Measurements from ENCODE around the gene F2R.

F2R gene

DNA sequence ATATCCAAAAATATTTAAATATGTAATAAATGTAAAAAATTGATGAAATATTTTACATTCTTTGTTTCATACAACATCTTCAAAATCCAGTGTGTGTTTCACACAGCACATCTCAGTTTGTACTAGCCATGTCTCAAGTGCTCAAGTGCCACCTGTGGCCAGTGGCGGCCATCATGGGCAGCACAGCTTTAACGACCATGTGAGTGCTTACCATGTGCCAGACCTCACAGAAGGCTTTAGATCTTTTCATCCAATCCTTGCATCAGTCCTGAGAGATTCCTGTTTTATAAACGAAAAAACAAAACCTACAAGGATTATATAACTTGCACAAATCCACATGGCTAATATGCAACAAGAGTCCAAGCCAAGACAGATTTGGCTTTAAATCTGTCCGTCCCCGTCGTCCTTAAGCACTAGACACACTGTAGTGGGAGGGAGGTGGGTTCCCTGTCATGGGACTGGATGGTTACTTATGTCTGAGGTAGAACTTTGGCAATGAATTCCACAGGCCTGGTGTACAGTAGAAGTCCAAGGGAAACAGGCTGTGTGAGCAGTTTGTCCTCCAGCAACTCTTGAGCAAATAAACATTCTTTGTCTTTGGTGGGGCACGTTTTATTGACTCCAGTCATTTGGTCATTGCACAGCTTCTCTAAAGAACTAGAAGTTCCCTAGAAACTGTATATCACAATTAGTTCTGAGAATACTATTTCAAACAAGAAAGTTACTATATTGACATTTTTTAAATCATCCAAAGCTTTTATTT is 25.0 kb upstream of the F2R start:
- no peak for DNase-seq

DNA sequence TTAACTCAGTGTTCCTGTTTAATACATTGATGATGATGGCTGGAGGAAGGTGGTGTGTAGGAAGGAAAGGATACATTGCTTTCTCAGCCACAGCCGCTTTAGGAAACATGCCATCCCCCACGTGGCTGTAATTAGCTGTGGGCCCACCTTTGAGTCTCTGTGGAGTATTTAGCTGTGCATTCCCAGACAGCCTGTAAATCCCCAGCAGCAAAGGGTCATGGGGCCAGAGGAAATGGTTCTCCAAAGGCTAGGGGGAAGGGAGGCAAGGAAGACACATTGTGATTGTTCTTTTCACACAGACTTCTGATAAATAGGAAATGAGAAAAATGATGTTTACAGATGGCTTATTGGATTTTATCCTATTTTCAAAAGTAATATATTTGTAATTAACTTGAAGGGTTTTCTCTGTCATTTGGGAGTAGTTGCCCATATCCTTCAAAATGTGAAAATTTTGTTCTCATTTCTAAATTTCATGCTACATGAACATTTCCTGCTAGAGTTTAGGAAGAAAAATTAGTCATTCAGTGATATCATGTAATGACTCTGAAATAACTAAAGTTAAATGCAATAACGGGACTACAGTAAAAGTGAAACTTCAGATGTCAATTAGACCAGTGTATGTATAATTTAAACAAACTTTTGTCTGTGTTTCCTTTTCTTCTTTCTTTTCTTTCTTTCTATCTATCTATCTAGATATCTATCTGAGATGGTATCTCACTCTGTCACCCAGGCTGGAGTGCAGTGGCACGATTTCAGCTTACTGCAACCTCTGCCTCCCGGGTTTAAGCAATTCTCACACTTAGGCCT is 24.3 kb upstream of the F2R start:
- no peak for DNase-seq

DNA sequence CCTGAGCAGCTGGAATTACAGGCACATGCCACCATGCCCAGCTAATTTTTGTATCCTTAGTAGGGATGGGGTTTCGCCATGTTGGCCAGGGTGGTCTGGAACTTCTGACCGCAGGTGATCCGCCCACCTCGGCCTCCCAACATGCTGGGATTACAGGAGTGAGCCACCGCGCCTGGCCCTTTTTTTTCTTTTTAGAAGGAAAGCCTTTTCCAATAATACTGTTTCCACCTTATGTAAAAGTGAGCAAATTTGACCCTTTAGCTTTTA is 23.7 kb upstream of the F2R start:
- no peak for DNase-seq

DNA sequence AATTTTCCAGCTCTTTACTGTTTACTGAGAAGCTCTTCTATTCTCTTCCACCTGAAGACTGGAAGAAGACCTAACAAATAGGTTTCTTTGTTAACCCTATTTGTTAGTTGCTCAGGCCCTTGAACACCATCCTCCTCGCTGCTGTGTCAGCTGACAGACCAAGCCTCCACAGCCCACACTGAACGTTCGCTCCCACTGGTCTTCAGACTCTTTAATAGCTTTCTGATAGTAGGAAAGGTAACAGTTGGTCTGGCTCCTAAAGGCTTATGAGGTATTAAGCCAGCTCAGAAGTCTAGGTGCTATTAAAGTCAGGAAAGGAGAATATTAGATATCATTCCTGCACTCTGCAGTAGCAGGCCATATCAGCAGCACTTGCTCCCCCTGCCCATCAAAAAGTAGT is 23.3 kb upstream of the F2R start:
- no peak for DNase-seq

DNA sequence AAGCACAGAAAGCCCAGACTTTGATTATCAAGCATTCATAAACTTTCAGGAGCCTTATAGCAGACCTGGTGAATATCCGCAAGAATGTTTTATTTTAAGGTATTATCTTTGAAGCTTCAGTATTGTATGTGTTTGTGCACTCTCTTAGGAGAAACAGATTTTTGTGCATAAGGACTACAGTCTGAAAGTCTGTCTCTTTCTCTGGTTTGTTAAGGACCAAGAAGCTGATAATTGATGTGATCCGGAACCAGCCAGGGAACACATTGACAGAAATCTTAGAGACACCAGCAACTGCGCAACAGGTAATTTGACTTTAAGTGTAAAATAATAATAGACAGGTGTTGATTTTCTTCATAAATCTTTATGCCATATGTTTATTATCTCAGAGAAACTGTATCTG is 22.8 kb upstream of the F2R start:
- no peak for DNase-seq

DNA sequence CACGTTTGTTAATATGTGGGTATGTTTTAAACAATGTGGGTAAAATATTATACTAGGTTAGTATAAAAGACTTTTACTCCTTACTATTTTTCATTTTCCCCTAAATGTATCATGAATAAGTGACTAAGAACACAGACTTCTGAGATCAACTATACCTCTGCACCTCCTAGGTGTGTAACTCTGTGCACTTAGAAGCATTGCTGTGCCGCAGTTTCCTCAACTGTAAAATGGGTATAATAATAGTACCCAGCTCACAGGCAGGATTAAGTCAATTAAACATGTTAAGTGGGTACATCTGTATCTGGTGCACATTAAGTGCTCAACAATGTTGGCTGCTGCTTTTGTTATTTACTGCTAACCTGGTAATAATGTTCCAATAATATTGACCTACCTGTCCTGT is 21.6 kb upstream of the F2R start:
- no peak for DNase-seq

DNA sequence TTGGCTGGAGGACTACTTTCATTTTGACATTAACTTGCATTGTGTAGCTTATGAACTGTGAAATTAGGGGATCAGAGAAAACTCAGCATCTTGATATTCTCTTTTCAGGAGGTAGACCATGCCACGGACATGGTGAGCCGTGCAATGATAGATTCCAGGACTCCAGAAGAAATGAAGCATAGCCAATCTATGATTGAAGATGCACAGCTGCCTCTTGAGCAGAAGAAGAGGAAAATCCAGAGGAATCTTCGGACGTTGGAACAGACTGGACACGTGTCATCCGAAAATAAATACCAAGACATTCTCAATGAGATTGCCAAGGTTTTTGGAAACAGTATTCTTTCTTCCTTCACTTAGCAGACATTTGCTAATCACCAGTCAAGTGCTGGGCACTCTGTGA is 20.6 kb upstream of the F2R start:
- no peak for DNase-seq

DNA sequence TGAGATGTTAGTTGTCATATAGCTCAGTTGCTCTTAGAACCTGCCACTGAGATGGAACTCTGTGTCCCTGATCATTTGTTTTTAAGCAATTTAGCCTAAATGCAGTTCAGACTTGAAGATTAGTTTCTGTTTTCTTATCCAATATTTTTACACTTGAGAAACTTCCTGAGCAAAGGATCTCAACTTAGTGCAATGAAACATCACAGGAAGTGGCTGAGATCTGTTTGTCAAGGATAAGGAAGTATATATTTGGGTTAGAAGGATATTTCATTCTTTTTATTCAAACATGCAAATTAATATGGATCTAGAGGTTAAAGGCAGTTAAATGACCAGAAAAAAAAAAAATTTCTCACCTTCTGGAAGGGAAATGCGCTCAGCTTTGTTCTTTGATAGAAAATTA is 19.7 kb upstream of the F2R start:
- no peak for DNase-seq

DNA sequence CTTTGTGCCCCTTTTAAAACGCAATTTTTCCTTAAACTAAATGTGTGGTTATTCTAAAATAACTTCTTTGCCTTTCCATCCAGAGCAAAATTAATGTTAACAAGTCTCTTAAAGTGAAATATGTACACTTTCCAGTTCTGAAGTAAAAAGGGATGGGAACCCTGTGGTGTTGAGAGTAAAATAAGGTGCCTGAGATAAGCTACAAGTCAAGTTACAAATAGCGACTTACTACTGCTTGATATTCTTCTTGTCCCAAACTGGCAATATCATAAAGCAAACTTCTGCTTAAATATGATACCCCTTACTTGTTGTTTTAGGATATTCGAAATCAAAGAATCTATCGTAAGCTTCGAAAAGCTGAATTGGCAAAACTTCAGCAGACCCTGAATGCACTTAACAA is 18.3 kb upstream of the F2R start:
- no peak for DNase-seq

DNA sequence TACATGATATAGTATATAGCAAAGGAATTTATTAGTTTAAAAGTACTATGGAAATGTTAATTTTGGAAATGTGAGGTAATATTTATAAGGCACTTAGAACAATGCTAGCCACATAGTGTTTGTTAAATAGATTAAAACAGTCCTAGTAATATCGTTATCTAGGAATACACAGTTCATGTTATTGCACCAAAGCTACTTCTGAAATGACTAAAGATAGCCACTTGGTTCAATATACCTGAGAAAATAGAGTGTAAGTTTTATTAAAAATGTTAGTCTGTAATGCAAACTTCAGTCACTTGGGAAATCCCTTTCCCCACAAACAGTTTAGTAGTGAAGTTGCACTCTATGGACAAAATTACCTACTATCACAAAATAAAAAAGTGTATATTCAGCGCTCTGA is 15.4 kb upstream of the F2R start:
- no peak for DNase-seq

DNA sequence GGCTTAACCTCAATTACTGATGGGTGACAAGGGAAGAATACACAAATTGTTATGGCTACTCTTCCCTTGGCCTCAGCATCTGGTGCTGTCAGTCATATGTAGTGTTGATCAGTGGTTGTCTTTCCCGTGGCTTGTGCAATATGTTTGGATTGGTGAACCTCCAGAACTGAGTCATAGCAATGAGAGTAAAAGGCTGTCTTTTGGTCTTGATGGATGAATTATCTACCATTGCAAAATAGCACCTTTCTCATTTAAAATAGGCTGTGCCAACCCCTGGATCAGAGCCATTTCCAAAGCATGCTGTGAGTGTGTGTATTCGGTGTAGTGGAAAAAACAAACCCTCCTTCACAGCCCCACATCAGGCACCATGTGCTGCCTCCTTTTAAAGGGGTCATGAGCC is 14.6 kb upstream of the F2R start:
- DNase-seq = no peak

DNA sequence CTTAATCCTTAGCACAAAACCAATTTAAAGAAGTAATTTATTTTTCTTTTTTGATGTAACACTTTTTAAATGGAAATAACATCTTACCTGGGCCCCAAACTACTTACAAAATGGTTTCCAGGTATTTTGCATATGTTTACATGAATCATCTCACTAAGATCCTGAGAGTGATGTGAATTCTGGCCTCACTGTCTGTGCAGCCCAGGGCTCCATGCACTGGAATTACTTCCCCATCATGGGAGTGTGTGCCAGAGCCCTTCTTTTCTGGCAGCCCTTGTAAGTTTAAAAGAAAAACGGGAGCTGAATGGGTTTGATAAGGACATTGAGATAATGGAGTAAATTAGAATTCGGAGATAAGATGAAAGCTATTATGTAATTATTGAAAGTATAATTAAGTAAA is 12.2 kb upstream of the F2R start:
- DNase-seq = no peak

DNA sequence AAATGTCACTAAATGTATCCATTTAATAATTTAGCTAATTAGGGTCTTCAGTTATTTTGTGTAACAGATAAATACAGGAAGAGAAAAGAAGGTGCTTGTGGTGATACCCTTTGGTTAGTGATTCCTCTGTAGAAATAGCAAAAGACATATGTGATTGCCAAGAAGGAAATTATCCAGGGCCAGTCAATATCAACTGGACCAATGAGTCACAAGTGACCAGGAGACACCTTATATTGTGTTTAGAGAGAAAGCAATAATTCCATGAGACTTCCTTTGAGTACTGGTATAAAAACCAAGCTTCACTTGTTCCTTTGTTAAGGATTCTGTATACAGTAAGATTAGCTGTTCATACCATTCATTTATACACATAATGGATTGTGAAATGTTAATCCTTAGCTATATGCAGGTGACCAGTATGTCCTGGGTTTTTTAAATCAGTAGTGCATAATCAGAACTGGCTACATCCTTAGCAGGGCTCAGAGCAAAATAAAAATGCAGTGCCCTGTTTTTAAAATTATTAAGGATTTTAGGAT is 11.7 kb upstream of the F2R start:
- DNase-seq = no peak

DNA sequence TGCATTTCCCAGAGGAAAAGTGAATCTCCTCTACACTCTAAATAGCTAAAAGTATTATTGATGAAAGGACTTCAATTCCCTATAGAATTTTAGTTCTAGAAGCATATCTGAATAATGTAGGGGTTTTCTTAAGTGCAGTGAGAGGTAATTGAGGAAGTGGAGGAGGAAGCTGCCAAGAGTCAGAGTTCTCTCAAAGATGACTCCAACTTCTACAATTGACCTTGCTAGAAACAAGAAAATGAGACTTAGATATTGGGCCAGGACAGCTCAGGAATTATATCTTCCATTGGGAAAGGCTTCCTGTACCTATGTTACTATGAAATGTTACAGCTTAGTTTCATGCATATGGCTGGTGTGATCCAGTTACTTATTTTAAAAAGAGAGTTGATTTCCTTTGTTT is 10.4 kb upstream of the F2R start:
- no peak for DNase-seq

DNA sequence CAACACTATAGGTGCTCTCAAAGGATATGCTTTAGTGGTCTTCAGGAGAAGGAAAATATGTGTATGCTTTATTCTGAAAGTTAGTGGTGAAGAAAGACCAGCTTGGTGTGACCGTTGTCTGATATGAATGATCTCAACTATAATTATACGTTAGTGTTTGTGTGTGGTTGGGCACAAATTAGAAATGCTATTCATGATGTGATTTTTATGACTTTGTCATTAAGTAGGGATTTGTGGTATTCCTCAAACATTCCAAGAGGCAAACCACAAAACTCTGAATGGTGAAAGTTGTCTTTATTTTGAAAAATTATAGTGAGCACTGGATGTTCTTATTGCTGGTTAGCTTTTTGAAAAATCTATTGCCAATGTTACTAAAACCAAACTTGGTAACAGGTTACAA is 6.2 kb upstream of the F2R start:
- DNase-seq = no peak

DNA sequence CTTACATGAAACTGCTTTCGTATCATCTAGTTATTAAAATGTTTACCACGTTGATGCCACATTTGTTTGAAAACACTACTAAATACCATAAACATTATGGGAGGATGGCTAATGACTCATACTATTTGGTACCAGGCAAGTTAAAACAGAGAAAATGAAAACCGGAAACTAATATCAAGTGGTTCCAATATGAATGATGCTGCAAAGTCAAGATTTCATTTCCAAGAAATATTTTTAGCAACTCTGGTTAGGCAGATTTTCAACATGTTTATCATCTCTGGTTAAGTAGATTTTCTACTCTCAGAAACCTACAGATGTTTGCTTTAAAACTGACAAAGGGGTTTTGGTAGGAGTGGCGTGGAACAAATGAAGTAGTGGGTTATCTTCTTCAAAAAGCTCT is 4.9 kb upstream of the F2R start:
- no peak for DNase-seq

DNA sequence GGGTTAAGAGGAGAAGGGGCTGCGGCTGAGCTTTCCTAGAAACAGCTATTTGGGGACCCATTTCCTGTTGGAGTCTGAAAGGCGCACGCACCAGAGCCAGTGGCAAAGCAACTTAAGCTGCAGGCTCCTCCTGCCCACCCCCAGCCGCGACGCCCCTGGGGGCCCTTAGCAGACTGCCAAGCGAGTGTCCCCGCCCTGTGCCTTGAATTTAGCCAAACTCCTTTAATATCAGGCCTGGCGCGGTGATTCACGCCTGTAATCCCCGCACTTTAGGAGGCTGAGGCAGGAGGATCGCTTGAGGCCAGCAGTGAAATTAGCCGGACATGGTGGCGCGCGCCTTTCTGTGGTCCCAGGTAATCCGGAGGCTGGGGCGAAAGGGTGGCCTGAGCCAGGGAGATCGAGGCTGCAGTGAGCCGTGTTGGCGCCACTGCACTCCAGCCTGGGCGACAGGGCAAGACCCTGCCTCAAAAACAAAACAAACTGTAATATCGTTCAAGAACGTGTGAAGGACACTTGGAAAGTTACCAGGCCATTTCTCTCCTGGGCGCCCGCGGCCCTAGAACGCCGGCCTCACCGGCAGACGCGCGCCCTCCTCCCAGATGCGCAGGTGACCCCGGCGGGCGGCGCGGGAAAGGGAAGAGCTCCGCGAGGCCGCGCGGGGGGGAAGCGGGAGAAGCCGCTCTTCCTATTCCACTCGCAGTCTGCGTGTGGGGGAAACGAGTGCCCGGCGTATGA is 1.0 kb upstream of the F2R start:
- no peak for DNase-seq

DNA sequence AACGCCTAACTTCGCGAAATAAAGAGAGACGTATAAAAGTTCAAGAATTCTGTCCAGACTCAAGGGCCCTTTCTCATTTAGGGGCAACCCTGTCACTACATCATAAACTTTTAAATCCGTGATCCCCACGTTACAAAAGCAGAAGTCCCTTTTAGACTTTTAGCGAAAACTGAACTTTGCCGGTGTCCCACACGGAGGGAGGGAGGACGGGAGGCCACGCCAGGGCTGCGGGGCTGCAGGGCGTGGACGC is 515 bp upstream of the F2R start:
- DNase-seq = no peak

DNA sequence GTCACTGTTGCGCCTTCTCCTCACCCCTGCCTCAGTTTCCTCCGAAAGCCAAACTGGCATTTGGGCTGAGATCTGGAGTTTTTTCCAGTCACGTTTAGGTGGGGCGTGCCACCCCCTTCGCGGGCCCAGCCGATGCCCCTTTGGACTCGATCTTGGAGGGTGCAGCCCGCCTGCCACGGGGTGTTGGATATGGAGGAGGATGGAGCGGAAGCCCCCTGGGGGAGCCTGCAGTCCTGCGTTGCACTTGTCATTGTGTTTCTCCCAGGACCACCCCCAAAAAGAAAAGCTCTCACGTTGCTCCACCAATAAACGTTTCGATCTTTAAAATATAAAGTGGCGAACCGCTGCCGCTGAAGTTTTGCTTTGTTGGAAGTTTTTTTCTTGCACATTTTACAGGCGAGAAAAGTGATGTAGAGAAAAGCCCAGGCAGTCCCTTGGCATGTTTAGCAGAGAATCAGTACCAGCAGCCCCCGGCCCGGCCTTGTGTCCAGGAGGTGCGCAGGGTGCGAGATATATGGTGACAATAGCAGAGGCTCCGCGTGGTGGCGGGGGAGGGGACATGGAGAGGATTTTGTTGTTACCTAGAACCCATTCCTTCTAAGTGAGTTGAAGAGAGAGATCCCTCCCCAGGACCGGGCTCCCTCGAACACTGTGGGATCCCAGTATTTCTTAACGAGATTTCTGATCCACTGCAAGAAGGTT is 681 bp downstream of the F2R start:
- no peak for DNase-seq

DNA sequence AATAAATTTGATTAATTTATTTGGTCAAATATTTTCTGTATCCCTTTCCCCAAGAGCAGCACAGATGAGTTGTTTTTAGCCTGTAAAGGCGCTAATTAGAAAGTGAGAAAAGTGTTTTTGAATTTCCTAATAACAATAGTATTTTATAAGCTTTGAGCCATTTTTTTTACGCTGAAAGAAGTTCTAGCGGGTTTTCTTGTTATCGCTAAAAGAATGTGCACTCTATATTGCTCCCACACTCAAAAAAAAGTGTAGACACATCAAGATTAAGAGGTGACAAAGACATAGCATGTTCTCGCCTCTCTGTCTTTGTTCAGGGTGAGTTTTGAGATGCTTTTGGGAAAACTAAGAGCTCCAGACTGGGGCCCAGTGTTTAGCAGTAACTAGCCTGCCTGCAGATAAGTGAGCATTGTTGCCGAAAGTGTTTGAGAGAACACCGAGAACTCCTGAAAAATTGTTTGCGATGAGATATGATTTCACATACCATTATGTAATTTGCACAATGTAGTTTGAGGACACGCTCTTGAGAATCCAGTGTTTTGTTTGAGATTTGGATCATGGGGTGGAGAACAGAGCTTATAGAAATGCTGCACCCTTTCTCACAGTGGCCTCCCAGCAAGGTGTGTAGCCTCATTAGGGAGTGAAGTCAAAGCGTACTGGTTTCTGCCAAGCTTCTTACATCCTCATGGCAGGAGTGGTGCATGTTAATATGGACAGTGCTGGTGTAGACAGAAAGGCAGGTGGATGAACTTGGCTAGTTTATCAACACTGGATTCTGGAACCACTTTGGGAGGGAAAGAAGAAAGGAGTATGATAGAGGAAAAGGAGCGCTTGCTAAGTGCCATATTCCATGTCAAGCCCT is 1.5 kb downstream of the F2R start:
- no peak for DNase-seq

DNA sequence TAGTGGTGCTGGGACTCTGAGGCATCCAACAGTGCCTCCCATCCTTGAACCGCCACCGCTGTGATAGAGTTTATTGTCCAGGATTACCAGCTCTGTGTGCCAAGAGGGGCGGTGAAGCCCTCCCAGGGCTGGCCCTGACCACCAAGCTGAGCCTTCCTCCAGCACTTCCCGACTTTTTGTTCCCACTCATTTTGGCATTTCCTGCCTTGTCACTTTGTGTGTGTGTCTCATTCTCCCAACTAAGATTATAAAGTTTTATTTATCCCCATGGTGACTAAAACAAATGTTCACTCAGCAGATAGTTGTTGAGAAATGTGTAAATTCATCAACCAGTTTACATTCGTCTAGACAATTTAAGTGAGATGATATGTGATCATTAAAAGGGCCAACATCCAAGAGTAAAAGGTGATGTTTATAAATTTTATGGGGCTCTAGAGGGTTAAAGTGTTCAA is 2.5 kb downstream of the F2R start:
- no peak for DNase-seq

DNA sequence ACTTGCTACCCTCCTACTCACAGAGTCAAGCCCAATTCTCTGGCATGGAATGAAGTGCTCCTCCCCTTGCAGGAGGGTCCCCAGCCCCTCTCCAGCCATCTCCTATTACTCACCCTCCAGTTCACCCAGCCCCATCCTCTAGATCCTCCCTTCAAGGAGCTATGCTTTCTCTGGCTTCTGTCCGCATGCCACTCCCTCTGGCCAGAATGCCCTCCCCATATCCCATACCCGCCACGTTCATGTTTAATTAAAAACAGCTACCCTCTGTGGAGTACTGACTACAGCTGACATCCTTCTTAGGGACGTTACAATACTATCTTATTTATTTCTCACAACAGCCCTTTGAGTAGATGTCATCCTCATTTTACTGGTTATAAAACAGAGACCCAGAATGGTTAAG is 3.0 kb downstream of the F2R start:
- DNase-seq = no peak

All from effector CD8-positive, alpha-beta T cell (primary cell).